GM23338 (cell line): ENCODE measurements around the gene GRWD1.

Experiments used
- EZH2 ChIP-seq: fragments of 200-600 bp; sonication (generic); IDR thresholded peaks from one replicate; pipeline ENCODE4 v1.8.0; 2017; ENCODE audit warnings: antibody characterized with exemption, mild to moderate bottlenecking, low read depth; ENCODE audit not compliant: unreplicated experiment
- JUNB ChIP-seq: IDR thresholded peaks from one replicate; pipeline ENCODE4 v1.6.1; 2016; ENCODE audit warnings: antibody characterized with exemption; ENCODE audit not compliant: unreplicated experiment
- TF ChIP-seq, protein P1 (sequence below), 2 experiments: fragments of 200-600 bp in 1 of 2; sonication (generic) in 1 of 2; conservative IDR thresholded peaks; 2 replicates each; pipeline versions ENCODE4 v1.5.1 to v1.6.1; 2016 to 2017; ENCODE audit warnings: antibody characterized with exemption in 2 of 2, low read depth in 2 of 2, mild to moderate bottlenecking in 2 of 2, moderate library complexity in 1 of 2

GRCh38 chr19:48480183-48480557 is 34.4 kb downstream of the GRWD1 start:
- TF ChIP-seq EZH2 (no peak), JUNB (no peak)
- TF ChIP-seq, protein P1, sequence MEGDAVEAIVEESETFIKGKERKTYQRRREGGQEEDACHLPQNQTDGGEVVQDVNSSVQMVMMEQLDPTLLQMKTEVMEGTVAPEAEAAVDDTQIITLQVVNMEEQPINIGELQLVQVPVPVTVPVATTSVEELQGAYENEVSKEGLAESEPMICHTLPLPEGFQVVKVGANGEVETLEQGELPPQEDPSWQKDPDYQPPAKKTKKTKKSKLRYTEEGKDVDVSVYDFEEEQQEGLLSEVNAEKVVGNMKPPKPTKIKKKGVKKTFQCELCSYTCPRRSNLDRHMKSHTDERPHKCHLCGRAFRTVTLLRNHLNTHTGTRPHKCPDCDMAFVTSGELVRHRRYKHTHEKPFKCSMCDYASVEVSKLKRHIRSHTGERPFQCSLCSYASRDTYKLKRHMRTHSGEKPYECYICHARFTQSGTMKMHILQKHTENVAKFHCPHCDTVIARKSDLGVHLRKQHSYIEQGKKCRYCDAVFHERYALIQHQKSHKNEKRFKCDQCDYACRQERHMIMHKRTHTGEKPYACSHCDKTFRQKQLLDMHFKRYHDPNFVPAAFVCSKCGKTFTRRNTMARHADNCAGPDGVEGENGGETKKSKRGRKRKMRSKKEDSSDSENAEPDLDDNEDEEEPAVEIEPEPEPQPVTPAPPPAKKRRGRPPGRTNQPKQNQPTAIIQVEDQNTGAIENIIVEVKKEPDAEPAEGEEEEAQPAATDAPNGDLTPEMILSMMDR (conservative IDR thresholded peaks at IDR 0.05; ENCODE audit: low read depth in 2 of 2) = no peak
